DND-41 (cell line): ENCODE measurements around the gene MAGEL2.

Source experiments
- ATAC-seq: fragments of 200-7000 bp; cut with Tn5 transposase; 3 replicates; pipeline ENCODE4 v1.9.1; 2021; ENCODE audit warnings: low read depth; ENCODE audit not compliant: insufficient read depth
- DNase-seq: peaks from one replicate; pipeline ENCODE4 v3.0.0-alpha.2; 2020
- H2AFZ ChIP-seq: 2 replicates; pipeline ENCODE4 v1.6.0; 2012; ENCODE audit warnings: low read depth, low read length
- H3K27ac ChIP-seq: 2 replicates; pipeline ENCODE4 v1.5.1; 2012; ENCODE audit warnings: low read length, inconsistent platforms
- H3K27me3 ChIP-seq: fragments of 200-600 bp; sonication (generic); 2 replicates; pipeline ENCODE4 v1.6.0; 2012; ENCODE audit warnings: low read length, mild to moderate bottlenecking, inconsistent platforms; ENCODE audit not compliant: insufficient read depth, poor library complexity
- H3K36me3 ChIP-seq: 2 replicates; pipeline ENCODE4 v1.5.1; 2012; ENCODE audit warnings: low read length, inconsistent platforms; ENCODE audit not compliant: insufficient read depth
- H3K4me1 ChIP-seq: 2 replicates; pipeline ENCODE4 v1.5.1; 2012; ENCODE audit warnings: mild to moderate bottlenecking, low read length; ENCODE audit not compliant: insufficient read depth
- H3K4me2 ChIP-seq: 2 replicates; pipeline ENCODE4 v1.6.0; 2012; ENCODE audit warnings: mild to moderate bottlenecking, moderate library complexity, low read length, inconsistent platforms; ENCODE audit not compliant: insufficient read depth
- H3K4me3 ChIP-seq, 2 experiments: fragments of 200-600 bp in 1 of 2; shearing (Covaris generic) in 1 of 2; 2 replicates each; pipeline ENCODE4 v1.5.1; 2012 to 2016; ENCODE audit warnings: inconsistent platforms in 2 of 2, low read length in 2 of 2, mild to moderate bottlenecking in 2 of 2, low read depth in 1 of 2, moderate library complexity in 1 of 2
- H3K79me2 ChIP-seq: 2 replicates; pipeline ENCODE4 v1.6.0; 2012; ENCODE audit warnings: low read length, inconsistent platforms; ENCODE audit not compliant: insufficient read depth
- H3K9ac ChIP-seq: 2 replicates; pipeline ENCODE4 v1.6.0; 2012; ENCODE audit warnings: low read depth, mild to moderate bottlenecking, inconsistent platforms, low read length, moderate library complexity
- H3K9me3 ChIP-seq: 2 replicates; pipeline ENCODE4 v1.5.1; 2012; ENCODE audit warnings: low read length, moderate library complexity, mild to moderate bottlenecking, inconsistent platforms; ENCODE audit not compliant: insufficient read depth, severe bottlenecking
- H4K20me1 ChIP-seq: 2 replicates; pipeline ENCODE4 v1.6.0; 2012; ENCODE audit warnings: low read length; ENCODE audit not compliant: insufficient read depth
- CTCF ChIP-seq: IDR thresholded peaks from 2 replicates; pipeline ENCODE4 v1.5.1; 2012; ENCODE audit warnings: borderline replicate concordance, low read length, moderate library complexity, mild to moderate bottlenecking; ENCODE audit not compliant: poor library complexity, severe bottlenecking; ENCODE audit errors: extremely low read depth
- EZH2 ChIP-seq: IDR thresholded peaks from 3 replicates; pipeline ENCODE4 v1.6.1; 2012; ENCODE audit warnings: borderline replicate concordance, low read depth, mild to moderate bottlenecking, moderate library complexity, low read length, inconsistent platforms; ENCODE audit not compliant: severe bottlenecking

Gene MAGEL2

GRCh38 chr15:23645371-23646164, 2.1 kb downstream of the MAGEL2 start:
- H3K9ac ChIP-seq, result no peak overlapping the region
- H3K27ac ChIP-seq, result no peak overlapping the region
- H3K4me1 ChIP-seq, result no peaks in the 10 kb centered on the region
- no peaks in the 10 kb centered on the region for H3K36me3 ChIP-seq
- no peaks in the 10 kb centered on the region for H3K9me3 ChIP-seq
- ATAC-seq, result no peak
- H3K4me3 ChIP-seq, result no peak overlapping the region
- no peak overlapping the region for H2AFZ ChIP-seq
- H3K79me2 ChIP-seq, result no peaks in the 10 kb centered on the region
- no peaks in the 10 kb centered on the region; the same call in 1 of the 2 replicates for H4K20me1 ChIP-seq
- no peak for DNase-seq
- H3K27me3 ChIP-seq, result no peaks in the 10 kb centered on the region
- TF ChIP-seq EZH2 (no peak), CTCF (peak; percentile 38)
- no peak overlapping the region for H3K4me2 ChIP-seq

GRCh38 chr15:23644829-23645228, 2.8 kb downstream of the MAGEL2 start:
- ATAC-seq (no peak), DNase-seq (no peak)
- no peak overlapping the region for H2AFZ ChIP-seq
- H3K27ac ChIP-seq, result no peak overlapping the region
- no peaks in the 10 kb centered on the region for H3K9me3 ChIP-seq
- H3K4me2 ChIP-seq, result no peak overlapping the region
- no peaks in the 10 kb centered on the region for H3K79me2 ChIP-seq
- no peak overlapping the region for H3K9ac ChIP-seq
- H3K4me1 ChIP-seq, result no peaks in the 10 kb centered on the region
- no peaks in the 10 kb centered on the region; the same call in 1 of the 2 replicates for H4K20me1 ChIP-seq
- H3K27me3 ChIP-seq, result no peaks in the 10 kb centered on the region
- no peaks in the 10 kb centered on the region for H3K36me3 ChIP-seq
- TF ChIP-seq CTCF, result no peak
- TF ChIP-seq EZH2, result no peak
- no peak overlapping the region for H3K4me3 ChIP-seq

- TF ChIP-seq CTCF (peak; percentile 94), EZH2 (no peak)
- H3K27me3 ChIP-seq, result no peaks in the 10 kb centered on the region
- no peaks in the 10 kb centered on the region for H3K9me3 ChIP-seq
- no peaks in the 10 kb centered on the region for H3K4me1 ChIP-seq
- no peaks in the 10 kb centered on the region; the same call in 1 of the 2 replicates for H4K20me1 ChIP-seq
- no peak overlapping the region for H3K27ac ChIP-seq
- H3K4me3 ChIP-seq, result no peak overlapping the region
- ATAC-seq (peak; percentile 74; the same call in 2 of the 3 replicates), DNase-seq (peak; percentile 56)
- no peak overlapping the region for H2AFZ ChIP-seq
- no peaks in the 10 kb centered on the region for H3K79me2 ChIP-seq
- H3K9ac ChIP-seq, result no peak overlapping the region
- H3K36me3 ChIP-seq, result no peaks in the 10 kb centered on the region
- no peak overlapping the region for H3K4me2 ChIP-seq
Measured at GRCh38 chr15:23642413-23643044, 5.1 kb downstream of the MAGEL2 start.
